D341Med (cell line): ENCODE results near the gene TENM4.
A peak's percentile ranks its signal among the peaks of the same experiment; 100 is the strongest.

Experiments used
- DNase-seq: peaks from one replicate; pipeline ENCODE4 v3.0.0; 2012; ENCODE audit warnings: low spot score

TENM4 gene

GRCh38 chr11:78810559-78811009 lies 630.2 kb downstream of the TENM4 start:
- no peak for DNase-seq

DNA sequence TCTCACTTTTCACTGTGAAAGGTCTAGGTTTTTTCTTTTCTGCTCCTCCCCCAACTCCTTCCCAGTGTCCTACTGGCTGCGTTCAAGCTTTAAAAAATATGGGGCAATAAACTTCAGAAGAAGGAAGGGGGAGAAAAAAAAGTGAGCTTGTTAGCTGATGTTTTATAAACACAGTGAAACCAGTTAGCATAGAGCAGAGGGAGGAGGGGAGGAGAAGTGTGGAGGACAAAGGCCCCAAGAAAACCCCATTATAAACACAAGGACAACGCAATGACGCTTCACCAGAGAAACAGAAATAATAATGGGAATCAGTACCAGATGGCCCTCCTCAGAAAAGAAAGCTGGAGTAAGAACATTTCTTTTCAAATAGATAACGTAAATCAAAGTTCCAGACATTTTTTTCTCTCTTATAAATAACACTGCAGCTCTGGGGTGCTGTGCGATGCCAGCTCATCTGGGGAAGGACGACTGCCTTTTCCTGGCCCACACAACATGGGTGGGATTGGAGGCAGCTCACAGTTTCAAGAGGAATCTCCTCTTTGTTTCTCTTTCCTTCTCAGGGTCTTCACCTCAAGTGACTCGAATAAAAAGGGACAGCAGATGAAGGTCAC lies 630.8 kb downstream of the TENM4 start:
- DNase-seq: no peak

DNA sequence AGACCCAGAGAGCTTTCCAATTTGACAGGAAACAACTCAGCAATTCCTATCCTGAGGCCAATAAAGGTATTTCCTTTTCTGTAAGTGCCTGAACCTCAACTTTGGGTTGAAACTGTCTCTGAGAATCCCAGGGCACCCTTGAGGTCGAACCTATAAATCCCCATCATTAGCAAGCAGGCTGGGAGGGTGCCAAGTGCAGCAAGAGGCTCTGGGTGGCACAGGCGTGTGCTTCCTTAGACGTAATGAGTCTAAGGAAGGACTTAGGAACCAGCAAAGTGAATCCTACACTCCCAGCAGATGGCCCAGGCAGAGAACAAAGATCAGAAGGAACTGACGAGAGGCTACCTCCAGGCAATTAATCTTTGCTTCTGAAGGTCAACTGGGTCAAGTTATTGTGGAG lies 631.9 kb downstream of the TENM4 start:
- no peak for DNase-seq

GRCh38 chr11:78807351-78807750 lies 633.5 kb downstream of the TENM4 start:
- no peak for DNase-seq

GRCh38 chr11:78806214-78807004 lies 634.4 kb downstream of the TENM4 start:
- DNase-seq: no peak

GRCh38 chr11:78804991-78805390 lies 635.8 kb downstream of the TENM4 start:
- no peak for DNase-seq

DNA sequence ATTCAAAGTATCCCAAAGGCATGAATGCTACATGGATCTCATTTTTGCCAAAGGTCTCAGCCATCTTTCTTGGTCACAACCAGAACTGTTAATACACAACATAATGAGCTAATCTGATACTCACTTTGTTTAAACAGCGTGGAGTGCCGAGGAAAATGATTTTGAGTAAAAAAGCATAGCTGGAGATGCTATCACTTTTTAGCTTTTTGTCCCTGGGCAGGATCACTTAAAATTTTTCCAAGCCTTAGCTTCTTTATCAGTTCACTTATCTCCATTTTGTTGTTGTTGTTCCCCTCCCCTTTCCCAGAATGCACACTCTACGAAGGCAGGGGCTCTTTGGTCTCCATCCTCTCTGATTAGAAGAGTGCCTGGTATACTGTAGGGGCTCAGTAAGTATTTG lies 636.8 kb downstream of the TENM4 start:
- DNase-seq: no peak

DNA sequence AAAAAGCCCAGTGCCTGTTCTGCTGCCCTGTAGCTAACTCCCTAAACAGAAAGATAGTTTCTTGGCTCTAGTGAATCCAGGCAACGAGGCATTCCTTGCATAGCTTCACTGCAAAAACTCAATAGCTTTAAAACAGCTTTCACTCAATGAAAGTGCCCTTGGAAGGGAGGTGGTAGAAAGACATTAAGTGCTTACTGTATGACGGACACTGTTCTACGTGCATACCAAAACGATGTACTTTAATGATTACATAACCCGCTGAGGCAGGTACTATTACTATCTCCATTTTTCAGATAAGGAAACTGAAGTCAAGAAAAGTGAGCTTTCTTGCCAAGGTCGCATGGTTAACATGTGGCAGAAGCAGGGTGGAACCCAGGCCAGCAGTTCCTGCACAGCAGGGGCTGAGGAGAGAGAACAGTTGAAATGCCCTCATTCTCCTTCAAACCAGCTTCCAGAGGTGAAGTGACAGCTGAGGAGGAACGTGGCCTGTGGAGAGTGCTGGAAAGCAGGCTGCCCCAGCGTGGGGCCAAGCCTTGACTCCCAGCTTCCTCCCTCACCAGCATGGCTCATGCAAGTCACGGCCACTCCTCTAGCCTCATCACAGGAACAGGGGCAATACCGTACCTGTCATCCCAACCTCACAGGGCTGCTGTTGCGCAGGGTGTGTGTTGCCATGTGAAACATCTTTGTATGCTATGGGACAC lies 638.6 kb downstream of the TENM4 start:
- DNase-seq: no peak

- no peak for DNase-seq
These were observed 639.5 kb downstream of the TENM4 start for GRCh38 chr11:78801161-78801884.

DNA sequence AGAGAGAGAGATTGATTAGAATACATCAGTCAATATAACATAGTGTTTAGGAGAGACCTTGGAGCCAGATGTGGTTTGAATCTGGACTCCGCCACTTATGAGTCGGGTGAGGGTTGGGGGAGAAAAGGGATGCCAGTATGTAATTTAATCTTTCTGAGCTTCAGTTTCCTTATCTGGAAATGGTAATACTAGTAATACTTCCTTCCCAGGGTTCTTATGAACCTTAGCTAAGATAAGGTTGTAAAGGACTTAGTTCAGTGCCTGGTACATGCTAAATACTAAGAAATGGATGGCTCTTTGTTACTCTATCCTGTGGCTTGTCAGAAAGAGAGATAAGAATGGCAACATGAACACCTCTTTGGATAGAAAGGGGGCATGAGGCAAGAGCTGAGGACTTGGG lies 640.1 kb downstream of the TENM4 start:
- no peak for DNase-seq

DNA sequence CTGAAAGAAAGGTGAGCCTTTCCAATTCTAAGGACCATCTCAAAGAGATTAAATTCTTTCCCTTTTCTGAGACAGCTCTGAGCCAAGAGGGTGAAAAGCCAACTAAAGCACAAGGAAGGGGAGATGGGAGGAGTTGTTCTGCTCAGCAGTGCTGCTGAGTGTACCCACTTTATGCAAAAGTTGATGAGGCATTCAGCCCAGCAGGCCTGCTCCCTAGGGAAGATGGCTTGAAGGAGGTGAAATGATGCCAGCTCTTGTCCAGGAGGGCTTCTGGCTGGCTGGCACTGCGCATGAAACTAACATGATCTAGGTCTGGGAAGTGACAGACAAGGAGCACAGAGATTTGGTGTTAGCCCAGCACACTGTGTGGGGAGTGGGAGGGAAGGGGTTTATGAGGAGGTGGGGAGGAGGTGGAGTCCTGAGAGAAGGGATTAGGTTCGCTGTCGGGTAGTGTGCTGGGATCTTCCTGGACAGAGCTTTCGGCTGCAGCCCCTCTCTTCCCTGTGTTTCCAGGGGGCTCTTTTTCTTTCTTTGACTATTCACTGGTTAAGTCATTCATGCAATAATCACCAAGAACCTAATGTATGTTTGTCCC lies 640.6 kb downstream of the TENM4 start:
- no peak for DNase-seq

GRCh38 chr11:78798663-78799062 lies 642.2 kb downstream of the TENM4 start:
- peak; percentile 53 for DNase-seq

DNA sequence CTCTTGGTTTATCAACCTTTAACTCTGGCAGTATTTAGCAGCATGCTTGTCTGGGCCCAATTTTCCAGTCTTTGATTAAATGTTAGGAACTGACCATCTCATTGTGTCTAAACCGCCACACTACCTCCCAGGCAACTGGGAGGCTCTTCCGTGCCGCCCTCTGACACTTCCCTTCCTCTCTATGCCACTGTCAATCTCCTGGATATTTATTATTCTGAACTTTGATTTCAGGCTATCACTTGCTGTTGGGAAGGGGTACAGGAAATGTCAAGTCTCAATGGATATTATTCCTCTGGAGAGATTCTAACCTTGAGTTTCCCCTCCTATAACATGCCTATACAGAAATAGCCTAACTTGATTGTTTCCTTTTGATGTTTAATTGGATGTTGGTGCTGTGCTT lies 643.3 kb downstream of the TENM4 start:
- no peak for DNase-seq

DNA sequence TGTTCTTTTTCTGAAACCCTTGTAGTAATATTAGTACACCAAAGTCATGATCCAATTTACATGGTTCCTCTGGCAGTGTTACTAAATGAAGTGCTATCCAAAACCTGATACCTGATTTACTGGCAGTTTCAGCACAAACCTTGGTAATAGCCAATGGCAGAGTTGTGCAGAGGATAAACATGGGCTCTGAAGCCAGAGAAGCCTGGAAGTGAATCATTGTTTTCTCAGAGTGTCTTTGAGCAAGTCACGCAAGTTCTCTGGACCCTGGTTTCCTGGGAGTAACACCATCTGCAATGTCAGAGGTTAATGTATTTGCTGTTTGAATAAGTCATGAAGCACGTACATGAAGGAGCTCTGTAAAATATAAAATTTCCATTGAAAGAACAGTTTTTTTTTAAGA lies 643.9 kb downstream of the TENM4 start:
- DNase-seq: no peak

DNA sequence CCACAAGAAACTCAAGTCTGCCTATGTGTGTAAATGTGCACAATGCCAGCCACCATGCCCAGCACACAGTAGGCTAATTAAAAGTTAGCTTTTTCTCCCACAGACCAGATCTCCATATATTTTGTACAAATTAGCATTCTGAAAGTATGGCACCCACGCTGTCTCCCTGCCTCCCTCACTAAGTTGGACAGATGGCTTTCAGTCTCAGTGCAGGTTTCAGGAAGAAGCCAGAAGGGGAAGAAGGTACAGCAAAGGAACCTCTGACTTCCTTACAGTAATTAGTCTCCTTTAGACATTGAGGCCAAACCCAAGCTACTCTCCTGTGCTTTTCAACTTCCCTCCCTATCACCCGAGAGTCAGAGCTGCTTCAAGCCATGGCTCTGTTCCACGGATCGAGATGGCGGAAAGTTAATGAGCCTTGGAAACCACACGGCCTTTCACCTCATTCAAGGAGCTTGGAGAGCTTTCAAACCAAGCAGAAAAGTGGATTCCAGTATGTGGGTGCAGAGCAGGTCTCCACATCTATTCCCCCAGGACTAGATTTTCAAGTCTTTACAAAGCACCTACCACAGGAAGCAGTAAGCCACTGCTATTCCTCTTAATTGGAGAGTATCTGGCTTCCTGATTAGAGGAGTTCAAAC lies 645.1 kb downstream of the TENM4 start:
- no peak for DNase-seq

GRCh38 chr11:78791964-78792363 lies 648.9 kb downstream of the TENM4 start:
- DNase-seq: no peak

DNA sequence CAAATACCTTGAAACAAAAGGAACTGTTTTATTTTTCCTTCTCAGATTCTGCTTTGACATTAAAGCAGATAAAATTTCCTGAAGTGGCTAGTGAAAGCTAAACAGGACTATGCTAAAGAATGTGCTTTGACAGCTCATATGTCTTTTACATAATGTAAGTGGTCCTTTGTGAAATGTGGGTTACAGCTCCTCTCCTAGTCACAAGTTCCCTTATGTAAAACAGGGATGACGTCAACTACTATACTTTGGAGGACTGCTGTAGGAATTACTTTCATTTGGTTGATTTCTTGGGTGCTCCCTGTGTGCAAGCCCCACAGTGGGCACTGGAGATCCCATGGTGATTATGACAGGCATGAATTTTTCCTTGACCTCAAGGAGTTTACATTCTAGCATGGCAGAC lies 649.6 kb downstream of the TENM4 start:
- no peak for DNase-seq

- no peak for DNase-seq
These were observed 650.0 kb downstream of the TENM4 start for GRCh38 chr11:78790784-78791183.

GRCh38 chr11:78789375-78789774 lies 651.5 kb downstream of the TENM4 start:
- no peak for DNase-seq

- no peak for DNase-seq
These were observed 652.3 kb downstream of the TENM4 start for GRCh38 chr11:78788533-78788932.

GRCh38 chr11:78787696-78788095 lies 653.1 kb downstream of the TENM4 start:
- no peak for DNase-seq

DNA sequence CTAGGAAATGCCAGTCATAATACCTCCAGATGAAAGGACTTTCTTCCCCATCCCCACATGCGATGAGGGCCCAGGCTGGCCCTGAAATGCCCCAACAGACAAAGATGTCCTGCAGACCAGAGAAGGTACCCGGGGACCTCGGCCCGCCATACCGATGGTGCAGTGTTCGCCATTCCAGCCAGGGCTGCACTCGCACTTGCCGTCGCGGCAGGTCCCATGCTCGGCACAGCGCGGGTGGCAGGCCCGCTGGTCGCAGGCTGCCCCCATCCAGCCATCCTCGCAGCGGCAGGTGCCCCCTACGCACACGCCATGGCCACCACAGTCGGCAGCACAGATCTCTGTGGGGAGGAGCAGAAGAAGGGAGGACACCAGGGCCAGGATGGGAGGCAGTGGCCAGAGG lies 654.1 kb downstream of the TENM4 start:
- DNase-seq: no peak
